Activated T-cell treated with anti-CD3 and anti-CD28 coated beads for 1 hour (primary cell): ENCODE measurements around the gene ABCC4.
"Not testable (repeated sequence)": the region's sequence is repeated elsewhere in the genome, so short reads cannot be mapped to it uniquely, and the experiment has no call there.

Experiments used
- DNase-seq: peaks from one replicate; pipeline ENCODE4 v3.0.0-alpha.2; 2020; ENCODE audit warnings: low read depth

Gene ABCC4

DNA sequence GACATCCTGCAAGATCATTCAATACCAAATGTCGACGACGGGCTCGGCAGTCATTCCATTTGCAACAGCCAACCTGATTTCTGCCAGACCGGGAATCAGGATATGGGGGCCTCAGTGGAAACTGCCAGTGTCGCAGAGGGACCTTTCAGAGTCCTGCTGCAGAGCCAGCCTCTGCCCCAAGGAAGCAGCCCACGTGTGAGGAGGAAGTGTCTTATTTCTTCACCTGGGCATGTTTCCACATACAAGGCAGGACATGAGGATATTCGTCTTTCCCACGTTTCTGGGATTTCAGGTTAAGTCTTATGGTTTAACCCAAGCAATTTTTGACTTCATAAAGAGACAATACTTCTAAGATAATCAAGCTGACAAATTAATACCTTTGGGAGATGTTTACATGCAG lies 69.9 kb downstream of the ABCC4 start:
- no peak for DNase-seq

DNA sequence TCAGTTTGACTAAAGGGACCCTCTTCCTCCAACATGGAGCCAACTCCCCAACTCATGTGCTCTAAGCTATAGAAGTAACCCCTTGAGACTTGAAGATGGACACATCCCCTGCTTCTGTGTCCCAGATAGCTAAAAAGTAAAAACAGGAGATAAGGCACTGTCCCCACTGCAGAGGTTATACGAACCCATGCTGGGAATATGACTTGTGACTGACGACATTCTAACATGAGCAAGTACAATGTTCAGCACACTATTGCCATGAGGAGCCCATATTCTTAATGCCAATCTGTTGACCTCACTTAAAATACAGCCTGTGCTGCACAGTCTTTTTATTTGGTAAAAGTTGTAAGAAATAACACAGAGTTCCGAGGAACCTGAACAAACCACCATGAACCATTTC lies 71.4 kb downstream of the ABCC4 start:
- DNase-seq: no peak

DNA sequence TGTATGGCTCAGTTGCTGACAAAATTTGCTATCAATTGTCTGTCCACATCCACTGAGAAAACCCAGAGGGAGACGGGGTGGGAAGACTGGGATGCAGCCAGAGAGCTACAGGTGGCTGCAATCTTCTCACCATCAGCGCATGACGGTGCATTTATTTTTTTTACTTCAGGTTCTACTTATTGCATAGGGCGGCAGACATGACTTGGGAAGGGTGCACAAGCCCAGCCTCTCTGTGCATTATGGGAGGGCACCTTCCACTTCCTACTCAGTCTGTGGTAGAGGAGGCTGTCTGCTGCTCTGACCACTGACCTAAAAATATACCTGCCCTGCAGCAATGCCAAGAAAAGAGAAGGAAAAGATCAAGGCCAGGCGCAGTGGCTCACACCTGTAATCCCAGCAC lies 73.1 kb downstream of the ABCC4 start:
- DNase-seq: no peak

DNA sequence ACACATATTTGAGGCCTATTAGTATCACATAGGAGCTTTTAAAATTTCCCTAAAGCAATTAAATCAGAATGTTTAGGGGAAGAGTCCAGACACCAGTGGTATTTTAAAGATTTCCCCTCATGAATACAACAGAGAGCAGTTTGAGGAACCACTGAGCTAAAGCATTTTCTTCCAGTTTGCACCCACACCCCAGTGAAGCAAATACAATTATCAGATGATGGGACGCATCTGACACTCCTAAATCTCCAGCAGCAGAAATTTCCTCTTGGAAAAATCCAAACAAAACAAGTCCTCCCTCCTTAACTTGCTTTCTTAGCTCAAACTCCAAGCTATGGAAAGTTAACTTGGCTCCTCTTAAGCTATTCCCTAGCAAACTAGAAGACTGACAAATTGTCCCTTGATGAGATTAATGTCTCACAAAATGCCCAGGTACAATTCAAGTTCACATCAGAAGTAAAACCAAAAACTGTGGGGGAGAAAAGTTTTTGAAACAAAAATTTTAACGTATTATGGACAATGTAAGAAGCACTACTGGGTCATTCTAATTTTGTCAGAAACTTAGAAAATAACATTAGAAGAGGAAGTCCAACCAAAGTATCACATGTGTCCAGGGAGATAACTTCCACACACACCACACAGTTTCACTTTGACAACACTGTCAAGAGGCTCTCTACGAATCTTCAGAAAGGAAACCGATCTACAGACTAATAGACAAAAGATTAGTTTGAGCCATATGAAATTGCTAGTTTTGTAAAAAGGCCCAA lies 74.1 kb downstream of the ABCC4 start:
- DNase-seq: no peak

DNA sequence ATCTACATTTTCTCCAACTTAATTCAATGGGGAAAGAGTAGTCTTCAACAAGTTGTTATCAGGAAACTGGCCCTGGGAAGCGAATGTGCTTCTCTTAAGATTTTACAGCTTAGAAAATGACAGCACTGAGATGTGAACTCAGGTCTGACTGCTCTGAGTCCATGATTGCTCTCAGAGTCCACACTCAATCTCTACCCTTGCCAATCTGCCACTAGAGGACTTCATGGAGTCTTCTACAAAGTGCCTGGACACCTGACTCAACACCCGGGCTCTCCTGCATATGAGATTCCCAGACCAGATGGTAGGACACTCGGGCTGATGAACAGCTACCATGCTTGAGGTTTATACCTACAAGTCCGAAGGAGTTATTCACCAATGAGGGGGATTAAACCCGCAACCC lies 74.8 kb downstream of the ABCC4 start:
- DNase-seq: no peak

GRCh38 chr13:95226050-95226449 lies 75.2 kb downstream of the ABCC4 start:
- no peak for DNase-seq

- no peak for DNase-seq
Measured at GRCh38 chr13:95224064-95224463, 77.2 kb downstream of the ABCC4 start.

DNA sequence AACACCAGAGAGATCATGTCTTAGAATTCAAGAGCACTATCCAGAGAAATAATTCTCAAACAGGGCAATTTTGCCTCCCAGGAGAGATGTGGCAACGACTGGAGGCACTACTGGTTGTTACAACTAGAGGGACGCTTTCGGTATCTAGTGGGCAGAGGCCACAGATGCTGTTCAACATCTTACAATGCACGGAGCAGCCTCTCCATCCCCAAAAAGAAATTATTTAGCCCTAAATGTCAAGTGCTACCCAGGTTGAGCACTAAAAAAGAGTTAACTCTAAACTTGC lies 78.6 kb downstream of the ABCC4 start:
- no peak for DNase-seq

GRCh38 chr13:95221971-95222732 lies 79.1 kb downstream of the ABCC4 start:
- no peak for DNase-seq

DNA sequence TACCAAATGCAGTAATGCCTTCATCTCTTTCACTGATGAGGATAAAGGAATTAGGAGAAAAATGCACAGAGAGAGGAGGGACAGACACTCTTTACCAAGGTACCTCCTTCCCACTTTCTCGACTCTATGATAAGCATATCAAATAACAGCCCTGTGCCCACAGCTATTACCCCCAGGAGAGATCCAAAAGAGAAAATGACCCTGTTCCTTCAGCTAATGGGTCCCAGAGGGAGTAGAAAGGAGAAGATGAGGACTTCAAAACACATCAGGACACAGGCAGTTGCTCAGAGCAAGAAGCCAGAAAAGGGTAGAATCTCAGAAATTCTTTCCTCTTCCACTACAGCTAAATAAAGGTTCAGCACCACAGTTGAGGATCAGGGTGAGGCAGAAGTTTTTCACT lies 80.6 kb downstream of the ABCC4 start:
- DNase-seq: no peak

DNA sequence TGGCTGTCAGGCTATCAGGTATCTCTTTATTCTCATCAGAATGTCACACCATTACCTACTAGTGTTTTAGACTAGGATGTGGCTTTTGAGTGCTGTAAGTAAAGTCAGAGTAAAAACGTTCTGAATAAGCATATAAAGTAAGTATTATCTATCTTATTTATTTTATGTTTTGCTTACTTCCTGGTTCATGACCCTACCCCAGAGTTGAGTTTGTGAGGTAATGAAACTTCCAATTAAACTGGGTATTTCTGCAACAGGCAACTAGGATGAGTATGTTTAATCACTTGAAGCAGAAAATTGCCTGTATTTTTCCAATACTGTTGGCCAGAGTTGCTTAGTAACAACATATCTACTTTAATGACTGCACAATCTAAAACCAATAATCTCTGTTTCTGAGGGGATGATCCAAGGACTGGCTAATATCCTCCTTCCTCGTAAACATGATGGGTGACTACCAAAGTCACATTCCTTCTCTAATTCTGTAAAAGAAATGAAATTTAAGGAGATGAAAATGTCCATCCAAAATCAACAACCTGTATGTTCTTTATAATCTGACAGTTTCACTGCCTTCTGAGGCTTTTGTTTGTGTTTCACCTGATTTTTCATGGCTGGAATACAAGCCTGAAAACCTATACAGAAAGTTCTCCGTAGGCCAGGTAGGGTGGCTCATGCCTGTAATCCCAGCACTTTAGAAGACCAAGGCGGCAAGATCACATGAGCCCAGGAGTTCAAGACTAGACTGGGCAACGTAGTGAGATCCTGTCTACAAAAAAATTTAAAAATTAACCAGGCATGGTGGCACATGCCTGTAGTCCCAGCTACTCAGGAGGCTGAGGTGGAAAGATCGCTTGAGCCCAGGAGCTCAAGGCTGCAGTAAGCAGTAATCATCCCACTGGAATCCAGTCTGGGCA lies 83.1 kb downstream of the ABCC4 start:
- DNase-seq: no peak

DNA sequence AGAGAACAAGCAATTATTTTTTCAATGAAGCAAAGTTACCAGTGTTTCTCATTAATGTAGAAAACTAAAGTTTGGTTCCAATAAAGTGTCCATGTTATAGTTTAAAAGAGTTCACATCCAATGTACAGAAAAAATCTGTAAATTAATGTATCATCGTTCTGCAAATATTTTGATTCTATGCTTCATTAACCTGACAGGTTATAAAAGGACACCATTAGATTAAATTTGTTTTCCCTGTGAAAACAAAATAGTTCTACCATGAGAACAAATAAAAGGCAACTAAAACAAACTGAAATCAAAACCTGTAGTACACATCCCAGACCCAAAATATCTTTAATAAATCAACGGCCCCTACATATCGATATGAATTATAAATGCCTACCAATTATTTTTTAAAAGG lies 85.1 kb downstream of the ABCC4 start:
- DNase-seq: no peak

- DNase-seq: no peak
Measured at GRCh38 chr13:95212983-95213850, 88.0 kb downstream of the ABCC4 start.

DNA sequence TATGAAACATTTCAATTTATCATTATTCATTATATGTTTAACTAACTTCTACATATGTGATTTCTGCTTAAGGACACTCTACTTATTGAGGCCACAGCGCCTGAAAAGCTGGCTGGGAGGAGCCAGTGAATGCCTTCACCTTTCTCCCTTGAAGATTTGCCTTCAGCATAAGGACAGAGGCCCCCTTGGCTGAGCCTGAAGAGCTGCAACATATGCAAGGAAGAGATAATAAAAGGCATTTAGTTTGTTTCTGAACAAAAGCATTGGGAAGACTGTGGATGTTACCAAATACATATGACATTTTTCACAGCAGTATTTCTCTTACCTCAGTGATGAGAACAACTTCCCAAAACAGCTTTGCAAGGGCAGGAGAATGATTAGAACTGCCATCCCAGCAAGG lies 92.1 kb downstream of the ABCC4 start:
- DNase-seq: no peak

DNA sequence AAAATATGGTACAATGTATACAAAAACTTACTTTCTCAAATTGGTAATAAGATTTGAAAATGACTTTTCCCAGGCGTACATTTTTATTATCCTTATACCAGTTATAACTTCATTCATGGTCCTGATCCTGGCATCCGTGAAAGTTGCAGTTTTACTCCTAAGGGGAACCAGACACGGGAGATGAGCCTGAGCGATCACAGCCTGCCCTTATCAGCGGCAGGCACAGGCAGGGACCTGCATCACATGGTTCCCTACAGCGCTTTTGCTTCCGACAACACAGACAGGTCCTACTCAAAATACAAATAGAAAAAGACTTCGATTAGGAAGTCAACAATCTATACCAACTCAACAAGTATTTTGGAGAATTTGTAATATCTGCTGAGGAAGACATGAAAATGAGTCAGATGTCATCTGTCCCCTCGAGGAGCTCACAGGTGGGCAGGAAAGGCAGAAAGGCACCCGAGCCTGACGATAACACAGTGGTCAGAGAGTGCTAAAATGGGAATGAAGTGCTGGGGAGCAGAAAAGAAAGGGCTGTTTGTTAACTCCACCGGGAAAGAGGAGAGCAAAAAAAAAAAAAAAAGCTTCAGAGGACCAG lies 93.4 kb downstream of the ABCC4 start:
- no peak for DNase-seq

GRCh38 chr13:95206116-95206515 lies 95.1 kb downstream of the ABCC4 start:
- no peak for DNase-seq

DNA sequence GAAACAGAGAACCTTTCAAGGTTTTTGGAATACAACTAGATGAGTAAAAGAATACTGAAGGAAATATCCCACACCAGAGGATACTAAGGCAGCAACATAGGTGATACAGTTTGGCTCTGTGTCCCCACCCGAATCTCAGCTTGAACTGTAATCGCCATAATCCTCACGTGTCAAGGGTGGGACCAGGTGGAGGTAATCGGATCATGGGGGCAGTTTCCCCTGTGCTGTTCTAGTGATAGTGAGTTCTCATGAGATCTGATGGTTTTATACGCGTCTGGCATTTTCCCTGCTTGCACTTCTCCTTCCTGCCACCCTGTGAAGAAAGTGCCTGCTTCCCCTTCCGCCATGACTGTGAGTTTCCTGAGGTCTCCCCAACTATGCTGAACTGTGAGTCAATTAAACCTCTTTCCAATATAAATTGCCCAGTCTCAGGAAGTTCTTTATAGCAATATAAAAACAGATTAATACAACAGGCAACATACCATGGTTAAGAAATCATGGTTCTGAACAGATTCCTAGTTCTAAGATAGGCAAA lies 97.0 kb downstream of the ABCC4 start:
- no peak for DNase-seq

- no peak for DNase-seq
Measured at GRCh38 chr13:95201814-95202651, 99.2 kb downstream of the ABCC4 start.

- not testable (repeated sequence) for DNase-seq
Measured at GRCh38 chr13:95200386-95200957, 100.8 kb downstream of the ABCC4 start.

DNA sequence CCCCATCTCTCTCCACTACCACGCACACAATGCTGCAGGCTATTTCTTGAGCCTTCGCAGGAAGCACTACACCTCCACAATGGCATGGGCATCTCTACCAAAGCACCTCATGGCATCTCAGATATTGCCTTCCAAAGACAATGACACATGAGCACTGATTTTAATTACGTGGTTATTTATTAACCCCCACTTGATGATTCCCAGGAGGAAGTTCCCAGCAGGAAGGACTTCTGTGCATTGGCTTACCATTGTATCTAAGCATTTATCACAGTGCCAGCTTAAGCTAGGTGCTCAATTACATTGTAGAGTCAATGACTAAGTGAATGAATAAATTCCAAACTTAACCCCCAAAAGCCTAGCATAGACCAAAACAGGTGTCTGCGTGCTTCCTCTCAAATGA lies 101.4 kb downstream of the ABCC4 start:
- no peak for DNase-seq
